ENCODE data around the gene GAL3ST2.
"Not testable (repeated sequence)": the region's sequence is repeated elsewhere in the genome, so short reads cannot be mapped to it uniquely, and the experiment has no call there.

Gene GAL3ST2

DNA sequence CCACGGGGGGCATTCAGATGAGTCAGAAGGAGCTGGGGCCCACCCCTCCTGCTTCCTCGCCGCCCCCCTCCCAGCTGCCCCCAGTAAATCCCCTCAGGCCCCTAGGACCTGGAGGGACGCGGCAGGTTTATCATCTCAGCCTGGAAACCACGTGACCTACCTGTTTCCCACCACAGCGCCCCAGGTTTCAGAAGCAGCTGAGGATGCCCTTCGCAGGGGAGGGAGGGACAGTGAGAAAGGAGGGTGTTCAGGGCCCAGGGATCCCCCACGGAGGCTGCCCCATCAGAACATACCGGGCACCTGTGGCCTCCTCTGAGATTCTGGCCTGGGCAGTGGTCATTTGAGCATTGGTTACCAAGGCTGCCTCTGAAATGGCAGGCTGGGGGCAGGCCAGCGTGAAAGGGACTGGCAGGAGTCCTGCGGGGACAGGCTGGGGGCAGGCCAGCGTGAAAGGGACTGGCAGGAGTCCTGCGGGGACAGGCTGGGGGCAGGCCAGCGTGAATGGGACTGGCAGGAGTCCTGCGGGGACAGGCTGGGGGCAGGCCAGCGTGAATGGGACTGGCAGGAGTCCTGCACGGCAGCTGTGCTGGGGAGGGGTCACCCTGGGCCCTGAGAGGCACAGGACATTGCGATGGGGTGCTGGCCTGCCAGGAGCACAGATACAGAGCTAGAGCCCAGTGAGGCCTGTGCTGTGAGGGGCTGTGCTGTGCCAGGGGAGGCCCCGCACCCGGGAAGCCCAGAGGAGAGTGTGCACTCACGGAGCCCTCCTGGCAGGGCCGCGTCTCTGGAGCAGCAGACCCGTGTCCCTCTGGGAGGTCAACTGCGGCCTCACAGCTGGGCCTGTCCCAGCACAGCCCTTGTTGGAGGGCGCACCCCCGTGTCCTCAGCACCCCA lies 33.9 kb downstream of the GAL3ST2 start:
- FAIRE-seq: no peak

DNA sequence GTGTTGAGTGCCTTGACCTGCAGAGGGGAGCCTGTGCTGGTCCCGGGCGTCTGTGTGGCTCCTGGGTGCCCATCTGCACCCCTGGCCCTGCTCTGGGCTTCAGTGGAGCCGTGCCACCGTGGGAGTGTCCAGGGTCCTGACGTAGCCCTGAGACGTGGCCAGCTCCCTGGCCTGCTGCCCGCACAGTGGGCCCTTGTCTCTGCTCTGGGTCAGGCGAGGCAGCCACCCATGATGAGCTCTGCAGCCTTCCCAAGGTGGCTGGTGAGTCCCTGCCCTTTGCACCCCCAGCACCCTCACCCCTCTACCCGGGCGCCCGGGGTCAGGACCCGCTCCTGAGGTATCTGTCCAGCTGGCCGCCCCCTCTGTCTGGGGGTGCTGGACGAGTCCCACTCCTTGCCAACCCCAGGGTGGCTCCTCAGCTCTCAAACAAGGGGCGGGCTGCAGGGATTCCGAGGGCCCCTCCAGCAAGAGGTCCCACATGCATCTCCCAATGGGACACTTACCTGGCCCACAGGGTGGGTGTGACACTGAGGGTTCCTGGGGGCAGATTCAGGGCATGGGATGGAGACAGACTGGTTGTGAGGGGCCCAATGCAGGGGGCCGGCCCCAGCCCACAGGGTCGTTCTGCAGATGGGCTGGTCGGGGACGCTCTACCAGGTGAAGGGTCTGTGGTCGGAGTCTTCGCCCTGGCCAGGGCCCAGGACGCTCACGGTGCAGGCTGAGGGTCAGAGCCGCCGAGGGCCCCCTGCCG lies 34.8 kb downstream of the GAL3ST2 start:
- FAIRE-seq: no peak

DNA sequence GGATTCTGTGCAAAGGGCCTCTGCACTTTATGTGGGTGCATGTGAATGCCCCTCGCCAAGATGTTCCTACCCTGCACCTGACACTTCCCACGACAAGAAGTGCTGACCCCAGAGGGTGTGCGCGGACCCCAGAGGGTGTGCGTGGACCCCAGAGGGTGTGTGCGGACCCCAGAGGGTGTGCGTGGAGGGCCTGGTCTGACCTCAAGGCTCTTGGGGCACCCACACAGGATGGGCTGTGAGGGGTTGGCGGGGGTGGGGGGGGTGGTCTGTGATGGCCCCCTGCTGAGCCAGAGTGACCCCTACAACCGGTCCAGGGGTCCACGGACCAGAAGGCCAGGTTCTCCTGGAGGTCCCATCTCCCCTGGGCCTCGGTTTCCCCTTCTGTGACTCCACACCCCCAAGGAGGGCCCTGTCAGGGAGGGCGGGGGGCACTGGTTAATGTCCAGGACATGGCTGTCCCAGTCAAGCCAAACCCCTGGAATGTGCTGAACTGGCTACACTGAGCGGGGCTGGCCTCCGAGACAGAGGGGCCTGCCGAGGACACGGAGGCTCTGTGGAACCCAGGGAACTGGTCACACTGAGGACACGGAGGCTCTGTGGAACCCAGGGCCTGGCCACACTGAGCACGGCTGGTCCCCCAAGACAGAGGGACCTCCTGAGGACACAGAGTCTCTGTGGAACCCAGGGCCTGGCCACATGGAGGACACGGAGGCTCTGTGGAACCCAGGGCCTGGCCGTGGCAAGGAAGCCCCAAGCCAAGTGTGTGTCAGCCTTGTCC lies 35.5 kb downstream of the GAL3ST2 start:
- FAIRE-seq: no peak

DNA sequence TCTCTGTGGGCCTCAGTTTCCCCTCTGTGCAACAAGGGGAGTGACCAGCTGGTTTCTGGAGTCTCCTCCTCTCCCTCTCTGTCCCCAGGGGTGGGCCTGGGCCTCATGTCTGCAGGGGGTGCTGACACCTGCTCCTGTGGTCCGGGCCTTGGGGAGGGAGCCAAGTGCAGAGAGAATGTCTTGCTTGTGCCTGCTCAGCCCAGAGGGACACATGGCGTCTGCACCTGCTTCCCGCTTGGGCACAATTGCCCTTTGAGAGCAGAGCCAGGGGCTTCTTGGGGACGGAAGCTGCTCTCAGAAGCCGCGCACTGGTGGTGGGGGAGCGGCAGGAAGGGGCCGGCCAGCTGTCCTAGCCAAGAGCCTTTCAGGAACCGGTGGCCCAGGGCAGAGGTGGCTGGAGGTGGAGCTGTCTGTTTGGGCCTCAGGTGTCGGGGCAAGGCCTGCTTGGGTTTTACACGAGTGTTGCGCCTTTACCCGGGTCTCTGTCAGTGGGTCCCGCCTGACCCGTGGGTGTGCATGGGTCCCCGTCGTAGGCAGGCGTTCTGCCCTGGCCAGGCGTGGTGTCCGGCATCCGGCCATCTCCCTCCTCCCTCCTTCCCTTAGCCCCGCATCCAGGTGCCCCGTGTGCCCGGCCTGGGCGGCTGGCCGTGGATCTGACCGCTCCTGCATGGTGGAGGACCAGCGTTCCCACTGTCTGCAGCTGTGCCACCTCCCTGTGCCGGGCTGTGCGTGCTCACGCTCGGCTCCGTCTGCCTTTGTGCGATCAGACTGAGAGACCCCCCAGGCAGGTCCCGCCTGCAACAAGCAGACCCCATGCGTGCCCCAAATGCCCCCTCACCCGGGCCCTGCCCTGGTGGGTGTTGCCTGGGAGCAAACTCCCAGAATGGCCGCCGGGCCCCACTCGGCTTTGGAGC lies 36.4 kb downstream of the GAL3ST2 start:
- no peak for FAIRE-seq

DNA sequence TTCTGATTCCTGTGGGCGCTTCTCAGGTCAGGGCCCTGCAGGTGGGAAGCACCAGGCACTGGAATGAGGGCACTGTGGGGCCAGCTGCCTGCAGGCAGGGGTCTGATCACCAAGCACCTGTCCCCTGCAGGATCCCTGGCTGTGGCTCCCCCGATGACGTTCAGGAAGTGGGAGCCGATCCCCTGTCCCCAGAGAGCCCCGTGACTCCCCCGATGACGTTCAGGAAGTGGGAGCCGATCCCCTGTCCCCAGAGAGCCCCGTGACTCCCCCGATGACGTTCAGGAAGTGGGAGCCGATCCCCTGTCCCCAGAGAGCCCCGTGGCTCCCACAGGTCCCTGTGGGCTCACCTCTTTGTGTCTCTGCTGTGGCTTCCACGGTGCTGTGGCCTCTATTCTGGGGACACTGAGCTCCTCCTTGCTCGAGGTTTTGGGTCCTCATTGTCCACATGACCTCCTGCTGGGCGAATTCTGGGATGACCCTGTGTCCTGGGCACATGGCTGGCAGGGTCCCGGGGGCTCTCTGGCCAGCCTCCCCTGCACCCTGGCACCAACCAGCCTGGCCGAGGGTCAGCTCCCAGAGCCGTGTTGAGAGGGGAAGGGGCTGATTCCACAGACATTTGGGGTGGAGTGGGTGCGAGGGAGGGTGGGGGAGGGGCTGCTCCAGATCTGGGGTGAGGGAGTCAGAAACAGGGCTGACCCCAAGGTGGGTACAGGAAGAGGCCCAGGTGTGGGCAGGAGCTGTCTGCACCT lies 37.2 kb downstream of the GAL3ST2 start:
- no peak for FAIRE-seq

DNA sequence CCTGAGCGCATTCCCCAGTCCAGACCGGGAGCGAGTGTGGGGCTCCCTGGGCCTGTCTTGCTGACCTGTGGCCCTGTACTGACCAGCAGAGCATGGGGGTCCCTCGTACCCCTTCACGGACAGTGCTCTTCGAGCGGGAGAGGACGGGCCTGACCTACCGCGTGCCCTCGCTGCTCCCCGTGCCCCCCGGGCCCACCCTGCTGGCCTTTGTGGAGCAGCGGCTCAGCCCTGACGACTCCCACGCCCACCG lies 37.7 kb downstream of the GAL3ST2 start:
- FAIRE-seq: no peak

DNA sequence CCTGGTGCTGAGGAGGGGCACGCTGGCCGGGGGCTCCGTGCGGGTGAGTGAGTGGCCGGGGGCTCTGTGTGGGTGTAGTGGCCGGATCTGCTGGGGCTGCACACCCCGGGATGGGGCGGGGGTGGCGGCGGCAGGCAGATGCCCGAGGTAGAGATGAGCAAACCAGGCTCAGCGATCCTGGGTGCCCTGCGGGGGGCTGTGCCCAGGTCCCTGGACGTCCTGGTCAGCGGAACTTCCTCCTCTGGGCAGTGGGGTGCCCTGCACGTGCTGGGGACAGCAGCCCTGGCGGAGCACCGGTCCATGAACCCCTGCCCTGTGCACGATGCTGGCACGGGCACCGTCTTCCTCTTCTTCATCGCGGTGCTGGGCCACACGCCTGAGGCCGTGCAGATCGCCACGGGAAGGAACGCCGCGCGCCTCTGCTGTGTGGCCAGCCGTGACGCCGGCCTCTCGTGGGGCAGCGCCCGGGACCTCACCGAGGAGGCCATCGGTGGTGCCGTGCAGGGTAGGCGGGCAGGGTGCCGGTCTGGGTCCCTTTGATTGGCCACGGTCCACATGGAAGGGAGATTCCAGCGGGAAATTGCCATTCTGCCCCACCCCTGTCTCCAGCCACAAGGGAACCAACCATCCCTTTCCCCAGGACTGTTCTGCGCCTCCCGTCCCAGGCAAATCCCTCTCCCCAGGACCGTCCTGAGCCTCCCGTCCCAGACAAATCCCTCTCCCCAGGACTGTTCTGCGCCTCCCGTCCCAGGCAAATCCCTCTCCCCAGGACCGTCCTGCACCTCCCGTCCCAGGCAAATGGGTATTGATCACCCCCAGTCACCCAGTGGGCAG lies 38.2 kb downstream of the GAL3ST2 start:
- no peak for FAIRE-seq

DNA sequence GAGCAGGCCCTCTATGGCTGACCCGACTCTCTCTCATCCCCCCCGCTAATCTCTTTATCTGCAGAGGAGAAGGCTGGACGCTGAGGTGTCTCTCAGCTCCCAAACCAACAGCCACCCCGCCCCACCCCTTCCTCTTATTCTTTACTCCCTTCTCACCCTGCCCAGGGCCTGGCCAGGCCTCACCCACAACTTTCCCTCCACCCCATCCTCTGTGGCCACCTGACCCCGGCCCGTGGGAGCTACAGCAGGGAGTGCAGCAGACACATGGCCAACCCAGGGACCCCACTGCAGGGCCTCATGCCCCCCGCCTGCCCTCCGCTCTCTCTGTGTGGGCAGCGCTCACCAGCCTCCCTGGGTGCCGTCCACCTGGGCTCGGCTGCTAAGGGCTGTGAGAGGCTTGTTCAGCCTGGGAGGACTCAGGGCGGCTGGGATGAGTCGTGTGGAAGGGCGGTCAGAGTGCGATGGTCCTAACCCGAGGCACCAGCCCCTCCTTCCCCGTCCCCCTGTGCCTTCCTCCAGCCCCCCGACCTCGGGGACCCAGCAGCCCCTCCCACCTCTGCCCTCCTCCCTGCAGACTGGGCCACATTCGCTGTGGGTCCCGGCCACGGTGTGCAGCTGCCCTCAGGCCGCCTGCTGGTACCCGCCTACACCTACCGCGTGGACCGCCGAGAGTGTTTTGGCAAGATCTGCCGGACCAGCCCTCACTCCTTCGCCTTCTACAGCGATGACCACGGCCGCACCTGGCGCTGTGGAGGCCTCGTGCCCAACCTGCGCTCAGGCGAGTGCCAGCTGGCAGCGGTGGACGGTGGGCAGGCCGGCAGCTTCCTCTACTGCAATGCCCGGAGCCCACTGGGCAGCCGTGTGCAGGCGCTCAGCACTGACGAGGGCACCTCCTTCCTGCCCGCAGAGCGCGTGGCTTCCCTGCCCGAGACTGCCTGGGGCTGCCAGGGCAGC lies 39.1 kb downstream of the GAL3ST2 start:
- no peak for FAIRE-seq

DNA sequence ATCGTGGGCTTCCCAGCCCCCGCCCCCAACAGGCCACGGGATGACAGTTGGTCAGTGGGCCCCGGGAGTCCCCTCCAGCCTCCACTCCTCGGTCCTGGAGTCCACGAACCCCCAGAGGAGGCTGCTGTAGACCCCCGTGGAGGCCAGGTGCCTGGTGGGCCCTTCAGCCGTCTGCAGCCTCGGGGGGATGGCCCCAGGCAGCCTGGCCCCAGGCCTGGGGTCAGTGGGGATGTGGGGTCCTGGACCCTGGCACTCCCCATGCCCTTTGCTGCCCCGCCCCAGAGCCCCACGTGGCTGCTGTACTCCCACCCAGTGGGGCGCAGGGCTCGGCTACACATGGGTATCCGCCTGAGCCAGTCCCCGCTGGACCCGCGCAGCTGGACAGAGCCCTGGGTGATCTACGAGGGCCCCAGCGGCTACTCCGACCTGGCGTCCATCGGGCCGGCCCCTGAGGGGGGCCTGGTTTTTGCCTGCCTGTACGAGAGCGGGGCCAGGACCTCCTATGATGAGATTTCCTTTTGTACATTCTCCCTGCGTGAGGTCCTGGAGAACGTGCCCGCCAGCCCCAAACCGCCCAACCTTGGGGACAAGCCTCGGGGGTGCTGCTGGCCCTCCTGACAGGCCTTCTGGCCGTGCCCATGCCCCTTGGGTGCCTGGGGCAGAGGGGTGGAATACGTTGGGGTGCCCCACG lies 40.0 kb downstream of the GAL3ST2 start:
- no peak for FAIRE-seq

DNA sequence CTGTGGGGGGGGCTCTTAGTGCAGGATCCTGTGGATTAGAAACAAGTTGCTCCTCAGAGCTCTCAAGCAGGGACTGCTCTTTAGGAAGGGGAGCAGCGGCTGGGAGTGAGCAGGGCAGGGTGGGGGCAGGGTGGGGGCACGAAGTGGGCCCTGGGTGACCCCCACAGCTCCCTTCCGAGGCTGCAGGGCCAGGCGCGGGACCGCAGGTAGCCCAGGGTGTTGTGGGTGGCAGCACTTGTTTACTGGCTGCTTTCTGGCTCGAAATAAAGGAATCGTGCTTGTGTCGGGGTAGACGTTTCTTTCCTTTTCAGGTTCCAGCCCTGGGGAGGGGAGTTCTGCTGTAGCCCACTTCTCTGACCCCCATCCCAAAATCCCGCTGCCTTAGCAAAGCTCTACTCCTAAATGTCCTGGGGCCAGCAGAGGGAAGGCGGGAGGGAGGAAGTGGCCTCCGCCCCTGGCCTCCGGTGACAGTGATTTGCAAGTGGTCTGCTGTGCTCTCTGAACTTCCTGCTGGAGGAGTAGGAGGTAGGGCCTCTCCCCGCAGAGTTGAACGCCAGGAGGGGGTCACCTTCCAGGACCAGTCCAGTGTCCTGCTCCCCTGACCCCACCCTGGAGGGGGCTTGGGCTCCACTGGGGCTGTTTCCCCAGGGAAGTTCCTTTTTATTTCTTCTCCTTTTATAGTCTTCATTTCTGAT lies 40.7 kb downstream of the GAL3ST2 start:
- FAIRE-seq: no peak

DNA sequence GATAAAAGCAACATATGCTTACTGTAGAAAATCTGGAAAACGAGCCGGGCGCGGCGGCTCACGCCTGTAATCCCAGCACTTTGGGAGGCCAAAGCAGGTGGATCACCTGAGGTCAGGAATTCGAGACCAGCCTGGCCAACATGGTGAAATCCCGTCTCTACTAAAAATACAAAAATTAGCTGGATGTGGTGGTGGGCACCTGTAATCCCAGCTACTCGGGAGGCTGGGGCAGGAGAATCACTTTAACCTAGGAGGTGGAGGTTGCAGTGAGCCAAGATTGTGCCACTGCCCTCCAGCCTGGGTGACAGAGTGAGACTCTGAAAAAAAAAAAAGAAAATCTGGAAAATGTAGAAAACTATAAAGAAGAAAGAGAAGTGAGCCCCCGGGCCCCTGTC lies 41.2 kb downstream of the GAL3ST2 start:
- FAIRE-seq: not testable (repeated sequence)

DNA sequence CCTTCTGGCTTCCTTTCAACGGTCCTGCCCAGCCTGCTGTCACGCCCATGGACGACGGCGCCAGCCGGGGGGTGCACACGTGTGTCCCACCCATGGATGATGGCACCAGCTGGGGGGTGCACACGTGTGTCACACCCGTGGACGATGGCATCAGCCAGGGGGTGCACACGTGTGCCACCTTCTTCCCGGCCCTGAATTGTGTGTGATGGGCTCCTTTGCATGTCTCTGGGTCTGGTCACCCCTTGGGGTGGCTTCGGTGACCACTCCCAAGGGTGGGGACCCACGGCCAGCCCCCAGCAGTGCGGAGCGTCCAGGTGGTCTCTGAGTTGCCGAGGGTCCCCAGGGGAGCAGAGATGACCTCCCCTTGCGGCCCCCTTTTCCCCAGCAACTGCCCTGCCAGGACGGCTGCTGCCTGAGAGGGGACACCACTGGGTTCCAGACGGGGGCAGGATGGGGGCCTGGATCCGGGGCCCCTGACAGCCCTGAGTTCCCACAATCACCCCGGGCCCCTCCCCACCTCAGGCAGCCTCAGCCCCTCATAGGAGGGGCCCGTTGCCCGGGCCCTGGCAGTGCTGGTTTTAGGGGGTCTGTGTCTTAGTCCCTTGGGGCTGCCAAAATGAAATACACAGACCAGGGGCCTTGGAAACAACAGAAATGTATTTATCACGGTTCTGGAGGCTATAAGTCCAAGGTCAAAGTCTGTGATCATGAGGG lies 41.8 kb downstream of the GAL3ST2 start:
- no peak for FAIRE-seq

DNA sequence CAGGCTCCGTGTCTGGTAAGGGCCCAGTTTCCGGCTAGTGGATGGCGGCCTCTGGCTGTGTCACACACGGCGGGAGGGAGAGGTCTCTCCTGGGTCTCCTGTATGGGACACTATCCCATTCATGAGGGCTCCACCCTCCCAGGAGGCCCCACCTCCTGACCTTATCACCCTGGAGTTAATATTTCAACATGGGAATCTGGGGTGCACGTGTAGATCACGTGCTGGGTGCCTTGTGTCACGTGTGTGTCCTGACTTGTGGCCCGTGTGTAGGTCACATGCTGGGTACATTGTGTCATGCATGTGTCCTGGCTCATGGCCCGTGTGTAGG lies 42.3 kb downstream of the GAL3ST2 start:
- no peak for FAIRE-seq

DNA sequence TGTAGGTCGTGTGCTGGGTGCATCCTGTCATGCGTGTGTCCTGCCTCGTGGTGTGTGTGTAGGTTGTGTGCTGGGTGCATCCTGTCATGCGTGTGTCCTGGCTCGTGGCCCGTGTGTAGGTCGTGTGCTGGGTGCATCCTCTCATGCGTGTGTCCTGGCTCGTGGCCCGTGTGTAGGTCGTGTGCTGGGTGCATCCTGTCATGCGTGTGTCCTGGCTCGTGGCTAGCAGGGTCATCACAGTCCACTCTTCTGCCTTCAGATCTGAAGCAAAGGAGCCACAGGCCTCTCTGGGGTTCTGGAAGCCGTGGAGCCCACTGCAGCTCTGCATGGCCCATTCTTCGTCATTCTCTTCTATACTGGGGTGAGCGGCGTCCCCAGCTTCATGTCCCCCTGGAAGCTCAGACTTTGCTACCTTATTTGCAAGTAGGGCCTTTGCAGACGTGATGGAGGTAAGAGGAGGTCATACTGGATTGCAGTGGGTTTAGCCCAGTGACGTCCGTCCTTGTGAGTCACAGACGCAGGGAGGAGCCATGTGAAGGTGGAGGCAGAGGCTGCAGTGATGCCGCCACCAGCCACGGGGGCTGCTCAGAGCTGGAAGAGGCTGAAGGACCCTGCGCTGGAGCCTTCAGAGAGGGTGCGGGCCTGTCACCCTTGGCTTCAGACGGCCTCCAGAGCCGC lies 43.5 kb downstream of the GAL3ST2 start:
- FAIRE-seq: not testable (repeated sequence)

DNA sequence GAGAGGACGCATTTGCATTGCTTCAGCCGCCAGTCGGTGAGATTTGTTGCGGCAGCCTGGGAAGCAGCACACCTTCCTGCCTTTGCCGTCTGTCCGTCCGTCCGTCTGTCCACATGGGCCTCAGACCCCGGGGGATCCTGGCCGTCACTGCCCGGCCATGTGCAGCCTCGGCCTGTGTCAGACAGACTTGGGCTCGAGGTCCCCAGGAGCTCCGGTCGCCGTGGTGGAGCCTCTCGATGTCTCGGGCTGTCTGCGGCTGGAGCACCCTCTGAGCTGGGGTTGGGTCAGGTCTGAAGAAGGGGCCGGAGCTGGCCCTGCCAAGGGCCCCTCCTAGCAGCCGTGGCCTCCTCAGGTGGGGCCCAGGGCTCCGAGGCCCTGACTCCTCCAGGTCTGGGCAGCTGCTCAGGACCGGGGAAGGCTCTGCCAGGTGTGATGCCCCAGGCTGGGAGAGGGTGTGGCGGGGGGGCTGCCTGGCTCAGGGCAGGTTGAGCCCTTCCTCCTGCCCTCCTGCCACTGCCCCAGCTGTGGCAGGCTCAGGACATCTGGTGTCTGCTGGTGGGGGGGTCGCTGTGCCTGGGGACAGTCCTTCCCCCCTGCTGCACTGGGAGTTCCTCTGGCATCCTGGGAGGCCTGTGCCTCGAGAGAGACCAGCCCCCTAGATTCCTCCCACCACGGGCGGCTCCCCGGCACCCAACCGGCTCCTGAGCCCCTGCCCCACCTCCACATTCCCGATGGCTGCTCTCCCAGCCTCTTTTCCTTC lies 44.2 kb downstream of the GAL3ST2 start:
- FAIRE-seq: no peak

DNA sequence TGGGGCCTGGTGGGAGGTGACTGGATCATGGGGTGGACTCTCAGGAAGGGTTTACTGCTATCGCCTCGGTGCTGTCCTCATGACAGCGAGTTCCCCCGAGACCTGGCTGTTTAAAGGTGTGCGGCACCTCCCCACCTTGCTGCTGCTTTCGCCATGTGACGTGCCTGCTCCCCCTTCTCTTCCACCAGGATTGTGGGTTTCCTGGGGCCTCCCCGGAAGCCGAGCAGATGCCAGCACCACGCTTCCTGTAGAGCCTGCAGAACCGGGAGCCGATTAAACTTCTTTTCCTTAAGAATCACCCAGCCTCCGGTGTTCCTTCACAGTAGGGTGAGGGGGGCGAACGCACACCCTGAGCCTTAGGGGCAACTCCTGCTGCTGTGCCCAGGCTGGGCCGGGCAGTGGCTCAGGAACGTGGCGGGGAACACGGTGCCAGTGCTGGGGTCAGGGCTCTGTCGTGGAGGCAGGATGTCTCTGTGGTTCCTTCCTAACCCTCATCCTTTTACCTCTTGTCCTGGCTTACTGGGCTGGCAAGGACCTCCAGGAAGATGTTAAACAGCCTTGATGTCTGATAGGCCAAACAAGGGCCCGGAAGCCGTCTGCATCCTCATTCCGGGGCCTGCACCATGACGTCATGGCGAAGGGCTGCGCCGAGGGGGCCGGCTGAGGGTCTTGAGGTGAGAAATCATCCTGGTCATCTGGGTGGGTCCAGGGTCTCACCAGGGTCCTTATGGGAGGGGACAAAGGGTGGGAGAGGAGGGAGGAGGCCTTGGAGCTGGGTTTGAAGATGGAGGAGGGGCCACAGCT lies 45.0 kb downstream of the GAL3ST2 start:
- FAIRE-seq: no peak

Measured in islet of Langerhans (tissue), 1 donor.